ENCODE measurements around the gene IARS1.

Gene IARS1

DNA sequence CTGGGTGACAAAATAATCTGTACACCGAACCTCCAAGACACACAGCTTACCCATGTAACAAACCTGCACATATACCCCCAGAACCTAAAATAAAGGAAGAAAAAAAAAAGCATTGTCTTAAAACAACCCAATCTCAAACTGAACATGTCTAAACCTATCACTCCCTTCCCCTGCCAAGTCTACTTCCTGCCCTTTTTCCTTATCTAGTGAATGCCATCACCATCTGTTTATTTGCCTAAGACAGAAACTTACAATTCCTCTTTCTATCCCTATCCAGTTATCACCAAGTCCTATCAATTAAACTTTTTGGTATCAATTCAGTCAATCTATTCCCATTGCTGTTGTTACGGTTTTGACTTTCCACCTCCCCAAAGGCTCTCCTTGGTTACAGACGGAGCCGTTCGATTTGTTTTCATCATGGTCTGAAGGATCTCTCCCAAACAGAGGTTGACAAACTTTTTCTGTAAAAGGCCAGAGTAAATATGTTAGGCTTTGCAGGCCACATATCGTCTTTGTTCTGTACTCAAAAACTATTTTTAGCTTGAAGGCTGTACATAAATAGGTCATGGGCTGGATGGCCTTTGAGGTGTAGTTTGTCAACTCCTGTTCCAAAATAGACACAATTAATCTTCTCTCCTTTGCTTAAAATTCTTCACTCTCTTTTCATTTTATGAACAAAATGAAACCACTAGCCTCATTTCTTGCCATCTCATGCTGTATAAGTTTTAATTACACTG, 19.6 kb upstream of the IARS1 start:
- Mint-ChIP-seq H3K27me3 (no peaks in the 10 kb centered on the region), H3K9me3 (no peaks in the 10 kb centered on the region), H3K27ac (peak overlapping the region; percentile 45), H3K36me3 (peaks cover 46% of the 10 kb centered on the region), H3K4me3 (no peak overlapping the region), H3K4me1 (peaks cover 20% of the 10 kb centered on the region)
- ATAC-seq (ENCODE audit: low read depth) (no peak), DNase-seq (ENCODE audit: low spot score in 2 of 2) (no peak)

GRCh38 chr9:92310562-92310961, 17.1 kb upstream of the IARS1 start:
- ATAC-seq (ENCODE audit: low read depth) (no peak), DNase-seq (ENCODE audit: low spot score in 2 of 2) (no peak)
- H3K9me3 Mint-ChIP-seq = no peaks in the 10 kb centered on the region
- H3K27me3 Mint-ChIP-seq = no peaks in the 10 kb centered on the region
- H3K27ac Mint-ChIP-seq = peak overlapping the region; percentile 25
- peaks cover 18% of the 10 kb centered on the region for H3K4me1 Mint-ChIP-seq
- no peak overlapping the region for H3K4me3 Mint-ChIP-seq
- H3K36me3 Mint-ChIP-seq = peaks cover 42% of the 10 kb centered on the region

DNA sequence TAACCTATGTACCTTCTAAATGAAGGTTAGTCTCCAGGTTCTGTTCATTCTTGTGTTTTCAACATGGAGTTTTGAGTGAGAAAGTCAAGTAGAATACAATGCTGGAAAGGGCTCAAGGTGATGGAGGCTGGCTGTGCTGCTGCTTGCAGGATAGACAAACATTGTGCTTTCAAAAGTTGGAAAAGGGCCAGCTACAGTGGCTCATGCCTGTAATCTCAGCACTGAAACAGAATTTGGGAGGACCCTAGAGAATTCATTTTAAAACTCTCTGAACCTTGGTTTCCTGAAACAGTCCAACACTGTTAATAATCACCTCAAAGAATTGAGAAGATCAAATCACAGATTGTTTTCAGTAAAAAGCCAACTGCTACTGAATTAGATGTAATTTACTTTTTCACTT, 15.4 kb upstream of the IARS1 start:
- no peaks in the 10 kb centered on the region for H3K9me3 Mint-ChIP-seq
- no peak overlapping the region for H3K4me3 Mint-ChIP-seq
- no peaks in the 10 kb centered on the region for H3K27me3 Mint-ChIP-seq
- H3K4me1 Mint-ChIP-seq = peaks cover 18% of the 10 kb centered on the region
- ATAC-seq (ENCODE audit: low read depth) (no peak), DNase-seq (ENCODE audit: low spot score in 2 of 2) (no peak)
- H3K36me3 Mint-ChIP-seq = peaks cover 50% of the 10 kb centered on the region
- no peak overlapping the region for H3K27ac Mint-ChIP-seq

GRCh38 chr9:92300936-92301335, 7.4 kb upstream of the IARS1 start:
- no peak for ATAC-seq (ENCODE audit: low read depth)
- DNase-seq (ENCODE audit: low spot score in 2 of 2) = no peak
- peaks cover 40% of the 10 kb centered on the region for H3K36me3 Mint-ChIP-seq
- no peak overlapping the region for H3K4me3 Mint-ChIP-seq
- peaks cover 2% of the 10 kb centered on the region for H3K9me3 Mint-ChIP-seq
- no peaks in the 10 kb centered on the region for H3K27me3 Mint-ChIP-seq
- peaks cover 7% of the 10 kb centered on the region for H3K4me1 Mint-ChIP-seq
- no peak overlapping the region for H3K27ac Mint-ChIP-seq

DNA sequence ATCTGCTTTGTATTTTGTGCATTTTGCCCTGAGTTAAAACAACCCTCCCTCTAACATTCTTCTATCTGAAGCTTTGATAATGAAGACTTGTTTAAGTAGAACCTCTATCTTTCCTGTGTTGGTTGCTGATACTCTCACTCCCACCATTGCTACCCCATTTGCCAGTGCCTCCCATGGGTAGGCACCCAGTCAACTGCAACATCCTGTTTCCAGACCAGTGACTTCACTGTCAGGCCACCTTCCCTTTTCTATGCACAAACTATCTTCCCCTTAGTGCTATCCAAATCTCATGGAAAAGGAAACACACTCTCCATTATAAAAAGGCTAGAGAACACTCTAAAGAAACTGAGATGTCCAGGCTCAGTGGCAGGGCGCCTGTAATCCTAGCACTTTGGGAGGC, 5.6 kb upstream of the IARS1 start:
- H3K9me3 Mint-ChIP-seq = peaks cover 2% of the 10 kb centered on the region
- H3K27ac Mint-ChIP-seq = peak overlapping the region; percentile 72
- H3K4me1 Mint-ChIP-seq = peaks cover 9% of the 10 kb centered on the region
- peaks cover 28% of the 10 kb centered on the region for H3K36me3 Mint-ChIP-seq
- DNase-seq (ENCODE audit: low spot score in 2 of 2) (peak in 1 of 2 donors; percentile 22), ATAC-seq (ENCODE audit: low read depth) (peak; percentile 97)
- H3K27me3 Mint-ChIP-seq = no peaks in the 10 kb centered on the region
- peak overlapping the region; percentile 39 for H3K4me3 Mint-ChIP-seq

DNA sequence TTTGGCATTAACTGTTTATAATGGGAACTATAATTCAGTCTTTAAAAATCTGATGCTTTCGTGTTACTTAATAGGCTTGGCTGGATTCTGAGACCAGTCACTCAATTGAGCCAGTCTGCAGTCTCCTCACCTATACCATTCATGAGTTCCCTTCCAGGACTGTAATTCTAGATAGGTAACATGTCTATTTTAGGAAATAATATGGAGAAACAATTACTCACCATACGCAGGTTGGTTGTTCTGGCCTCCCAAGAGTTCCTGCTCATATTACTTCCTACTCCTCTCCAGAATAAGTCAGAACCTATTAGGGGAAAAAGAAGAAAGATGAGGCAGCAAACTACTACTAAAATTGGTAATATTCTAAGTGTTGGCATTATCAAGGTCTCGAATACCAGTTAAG, 4.5 kb upstream of the IARS1 start:
- ATAC-seq (ENCODE audit: low read depth) = no peak
- Mint-ChIP-seq H3K36me3 (peaks cover 24% of the 10 kb centered on the region), H3K27ac (peak overlapping the region; percentile 60)

GRCh38 chr9:92297611-92298010, 4.1 kb upstream of the IARS1 start:
- Mint-ChIP-seq H3K4me1 (peaks cover 13% of the 10 kb centered on the region), H3K27me3 (no peaks in the 10 kb centered on the region), H3K4me3 (no peak overlapping the region), H3K36me3 (peaks cover 20% of the 10 kb centered on the region), H3K27ac (no peak overlapping the region), H3K9me3 (peaks cover 2% of the 10 kb centered on the region)
- ATAC-seq (ENCODE audit: low read depth) = no peak
- no peak for DNase-seq (ENCODE audit: low spot score in 2 of 2)

More for the DNA sequence above, 4.5 kb upstream of the IARS1 start:
- peaks cover 2% of the 10 kb centered on the region for H3K9me3 Mint-ChIP-seq
- DNase-seq (ENCODE audit: low spot score in 2 of 2) = no peak
- H3K4me1 Mint-ChIP-seq = peaks cover 9% of the 10 kb centered on the region
- H3K27me3 Mint-ChIP-seq = no peaks in the 10 kb centered on the region
- no peak overlapping the region for H3K4me3 Mint-ChIP-seq

- ATAC-seq (ENCODE audit: low read depth) (no peak), DNase-seq (ENCODE audit: low spot score in 2 of 2) (no peak)
- Mint-ChIP-seq H3K27me3 (no peaks in the 10 kb centered on the region), H3K4me3 (no peak overlapping the region), H3K36me3 (peaks cover 16% of the 10 kb centered on the region), H3K9me3 (peaks cover 2% of the 10 kb centered on the region), H3K4me1 (peaks cover 26% of the 10 kb centered on the region), H3K27ac (peak overlapping the region; percentile 41)
Measured at GRCh38 chr9:92295827-92296258, 2.3 kb upstream of the IARS1 start.

- Mint-ChIP-seq H3K36me3 (peaks cover 15% of the 10 kb centered on the region), H3K4me1 (peaks cover 26% of the 10 kb centered on the region), H3K27ac (no peak overlapping the region), H3K9me3 (peaks cover 2% of the 10 kb centered on the region), H3K27me3 (no peaks in the 10 kb centered on the region), H3K4me3 (peak overlapping the region; percentile 27)
- no peak for DNase-seq (ENCODE audit: low spot score in 2 of 2)
- ATAC-seq (ENCODE audit: low read depth) = no peak
Measured at GRCh38 chr9:92295240-92295790, 1.8 kb upstream of the IARS1 start.

- H3K36me3 Mint-ChIP-seq = peaks cover 21% of the 10 kb centered on the region
- H3K4me1 Mint-ChIP-seq = peaks cover 26% of the 10 kb centered on the region
- DNase-seq (ENCODE audit: low spot score in 2 of 2) (no peak), ATAC-seq (ENCODE audit: low read depth) (no peak)
- peak overlapping the region; percentile 97 for H3K27ac Mint-ChIP-seq
- H3K9me3 Mint-ChIP-seq = peaks cover 2% of the 10 kb centered on the region
- H3K27me3 Mint-ChIP-seq = no peaks in the 10 kb centered on the region
- H3K4me3 Mint-ChIP-seq = peak overlapping the region; percentile 99
Measured at GRCh38 chr9:92294297-92294676, 790 bp upstream of the IARS1 start.

DNA sequence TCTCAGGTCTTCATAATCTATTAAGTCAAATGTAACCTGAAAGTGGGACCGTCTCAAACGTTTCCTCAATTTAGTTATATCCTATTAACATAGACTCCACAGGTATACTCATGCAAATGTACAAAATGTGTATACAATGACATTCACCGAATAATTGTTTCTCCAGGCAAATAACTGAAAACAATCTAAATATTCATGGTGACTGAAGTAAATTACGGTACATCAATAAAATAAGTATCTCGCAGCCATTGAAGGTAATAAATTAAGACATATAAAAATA, 482 bp downstream of the IARS1 start:
- ATAC-seq (ENCODE audit: low read depth) = no peak
- H3K36me3 Mint-ChIP-seq = peaks cover 22% of the 10 kb centered on the region

GRCh38 chr9:92292338-92293074, 991 bp downstream of the IARS1 start:
- Mint-ChIP-seq H3K27ac (peak overlapping the region; percentile 97), H3K27me3 (no peaks in the 10 kb centered on the region), H3K4me1 (peaks cover 24% of the 10 kb centered on the region), H3K4me3 (peak overlapping the region; percentile 39), H3K9me3 (no peaks in the 10 kb centered on the region), H3K36me3 (peaks cover 23% of the 10 kb centered on the region)
- no peak for DNase-seq (ENCODE audit: low spot score in 2 of 2)
- no peak for ATAC-seq (ENCODE audit: low read depth)

More for the DNA sequence above, 482 bp downstream of the IARS1 start:
- Mint-ChIP-seq H3K9me3 (no peaks in the 10 kb centered on the region), H3K27ac (peak overlapping the region; percentile 97), H3K4me1 (peaks cover 24% of the 10 kb centered on the region), H3K27me3 (no peaks in the 10 kb centered on the region), H3K4me3 (peak overlapping the region; percentile 39)
- DNase-seq (ENCODE audit: low spot score in 2 of 2) = no peak

DNA sequence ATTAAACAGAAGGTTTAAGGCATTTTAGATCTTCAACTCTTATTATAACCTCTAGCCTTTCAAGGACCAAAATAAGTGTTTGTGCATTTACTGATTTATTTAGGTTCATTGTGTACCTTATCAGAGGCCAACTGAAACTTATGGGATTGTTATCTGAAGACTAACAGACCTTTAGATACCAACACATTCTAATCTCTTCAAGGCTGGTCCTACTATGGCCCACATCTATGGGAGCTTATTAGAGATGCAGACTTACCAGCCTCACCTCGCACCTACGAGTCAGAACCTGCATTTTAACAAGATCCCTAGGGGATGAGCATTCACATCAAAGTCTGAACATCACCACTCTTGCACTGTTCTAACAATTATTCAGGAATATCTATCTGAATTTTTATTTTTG, 1.9 kb downstream of the IARS1 start:
- ATAC-seq (ENCODE audit: low read depth) (no peak), DNase-seq (ENCODE audit: low spot score in 2 of 2) (no peak)
- Mint-ChIP-seq H3K27ac (peak overlapping the region; percentile 29), H3K4me3 (no peak overlapping the region), H3K36me3 (peaks cover 19% of the 10 kb centered on the region), H3K27me3 (no peaks in the 10 kb centered on the region), H3K4me1 (peaks cover 22% of the 10 kb centered on the region), H3K9me3 (no peaks in the 10 kb centered on the region)

DNA sequence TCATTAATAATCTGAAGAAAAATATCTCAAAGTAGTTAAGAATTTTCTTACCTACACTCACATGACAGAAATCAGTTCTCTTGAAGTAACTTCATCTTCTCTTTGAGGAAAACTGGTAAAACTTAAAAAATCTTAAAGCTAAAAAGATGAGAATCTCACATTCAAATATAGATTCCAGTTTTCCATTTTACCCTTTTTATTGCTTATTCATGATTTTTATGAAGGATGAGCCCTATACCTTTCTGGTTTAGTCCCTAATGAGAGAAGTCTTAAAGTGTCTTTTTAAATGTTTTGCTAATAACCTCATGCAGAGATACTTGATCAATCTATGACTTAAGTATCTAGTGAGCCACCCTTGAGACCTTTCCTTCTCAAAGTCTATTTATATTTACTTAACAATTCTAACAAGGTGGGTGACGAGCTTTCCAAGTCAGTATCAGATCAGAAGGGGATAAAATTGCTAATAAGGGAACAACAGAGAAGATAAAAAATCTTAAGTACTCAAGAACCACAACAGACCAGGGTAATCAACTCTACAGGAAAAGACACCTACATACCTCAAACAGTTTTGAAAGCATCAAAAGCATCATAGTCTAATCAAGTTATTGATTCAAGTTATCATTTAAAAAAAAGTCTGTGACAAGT, 2.6 kb downstream of the IARS1 start:
- Mint-ChIP-seq H3K4me1 (peaks cover 22% of the 10 kb centered on the region), H3K36me3 (peaks cover 19% of the 10 kb centered on the region), H3K27me3 (no peaks in the 10 kb centered on the region), H3K27ac (peak overlapping the region; percentile 29), H3K9me3 (no peaks in the 10 kb centered on the region), H3K4me3 (no peak overlapping the region)
- ATAC-seq (ENCODE audit: low read depth) (no peak), DNase-seq (ENCODE audit: low spot score in 2 of 2) (no peak)
